Activated naive CD8-positive, alpha-beta T cell treated with anti-CD3 and anti-CD28 coated beads for 36 hours (primary cell): Measurements from ENCODE around the gene ADCY4. TPM values are rescaled to one million over a fixed set of nuclear protein-coding genes. Genes with fewer than 3 reads are reported as not detected.
A peak's percentile ranks its signal among the peaks of the same experiment; 100 is the strongest.

ENCODE experiments used
- DNase-seq: peaks from one replicate; pipeline ENCODE4 v3.0.0; 2021
- H3K27ac Mint-ChIP-seq: one replicate; pipeline ENCODE4 v1.8.0; 2022; ENCODE audit warnings: mild to moderate bottlenecking, moderate library complexity, mixed read lengths
- H3K27me3 Mint-ChIP-seq: one replicate; pipeline ENCODE4 v1.8.0; 2022; ENCODE audit warnings: mild to moderate bottlenecking, mixed read lengths
- H3K36me3 Mint-ChIP-seq: one replicate; pipeline ENCODE4 v1.8.0; 2021; ENCODE audit warnings: mild to moderate bottlenecking, mixed read lengths
- H3K4me1 Mint-ChIP-seq: one replicate; pipeline ENCODE4 v1.8.0; 2021; ENCODE audit warnings: mixed read lengths
- H3K4me3 Mint-ChIP-seq: one replicate; pipeline ENCODE4 v1.8.0; 2022; ENCODE audit warnings: mild to moderate bottlenecking, moderate library complexity, mixed read lengths
- H3K9me3 Mint-ChIP-seq: one replicate; pipeline ENCODE4 v1.8.0; 2022; ENCODE audit warnings: mixed read lengths
- total RNA-seq, 2 experiments: library from RNA; stranded (reverse); gene quantifications; one replicate each; pipeline ENCODE4 v1.2.3, GENCODE V29; 2021

Gene ADCY4
- total RNA-seq, 2 experiments from 2014 or later, result 0.70 to 1.0 TPM

GRCh38 chr14:24369907-24370687 lies 35.2 kb upstream of the ADCY4 start:
- Mint-ChIP-seq H3K36me3 (no peaks in the 10 kb centered on the region), H3K4me1 (peaks cover 25% of the 10 kb centered on the region), H3K4me3 (no peak overlapping the region), H3K27ac (no peak overlapping the region), H3K9me3 (no peaks in the 10 kb centered on the region), H3K27me3 (peaks cover 37% of the 10 kb centered on the region)
- DNase-seq, result no peak

- H3K27ac Mint-ChIP-seq, result no peak overlapping the region
- no peaks in the 10 kb centered on the region for H3K9me3 Mint-ChIP-seq
- no peaks in the 10 kb centered on the region for H3K36me3 Mint-ChIP-seq
- H3K27me3 Mint-ChIP-seq, result peaks cover 40% of the 10 kb centered on the region
- peaks cover 27% of the 10 kb centered on the region for H3K4me1 Mint-ChIP-seq
- no peak for DNase-seq
- H3K4me3 Mint-ChIP-seq, result no peak overlapping the region
Observed at GRCh38 chr14:24369463-24369862, 34.6 kb upstream of the ADCY4 start.

DNA sequence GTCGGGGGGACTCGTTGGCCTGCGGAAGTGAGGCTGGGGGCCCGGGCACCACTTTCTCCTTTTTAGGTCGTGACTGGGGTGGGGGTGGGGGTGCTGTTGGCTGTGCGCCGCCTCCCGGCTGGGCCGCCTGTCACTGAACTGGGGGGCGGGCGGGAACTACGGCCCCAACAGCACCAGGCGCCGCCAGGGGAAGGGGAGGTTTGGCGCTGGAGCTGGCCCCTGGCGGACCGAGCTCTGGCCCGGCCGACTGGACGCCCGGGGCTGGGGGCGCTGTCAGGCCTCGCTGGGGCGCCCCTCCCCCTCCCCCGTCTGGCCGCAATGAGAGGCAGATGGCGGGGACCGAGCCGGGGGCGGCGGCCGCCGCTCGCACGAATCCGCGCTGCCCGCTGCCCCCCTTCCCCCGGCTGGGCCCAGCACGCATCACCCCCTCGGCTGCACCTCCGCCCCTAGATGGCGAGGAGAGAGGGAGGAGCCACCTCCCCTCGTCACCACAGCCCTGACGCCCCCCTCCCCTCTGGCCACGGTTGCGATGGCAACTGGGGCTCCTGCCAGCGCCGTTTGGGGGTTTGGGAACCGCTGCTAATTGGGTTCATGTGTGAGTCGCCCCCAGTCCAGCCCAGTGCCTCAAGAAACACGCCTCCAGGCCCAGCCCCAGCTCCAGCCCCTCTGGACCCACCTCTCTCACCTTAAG lies 33.8 kb upstream of the ADCY4 start:
- peaks cover 27% of the 10 kb centered on the region for H3K4me1 Mint-ChIP-seq
- H3K36me3 Mint-ChIP-seq, result no peaks in the 10 kb centered on the region
- peaks cover 41% of the 10 kb centered on the region for H3K27me3 Mint-ChIP-seq
- H3K27ac Mint-ChIP-seq, result no peak overlapping the region
- peak; percentile 56 for DNase-seq
- H3K4me3 Mint-ChIP-seq, result peak overlapping the region; percentile 53
- H3K9me3 Mint-ChIP-seq, result no peaks in the 10 kb centered on the region

DNA sequence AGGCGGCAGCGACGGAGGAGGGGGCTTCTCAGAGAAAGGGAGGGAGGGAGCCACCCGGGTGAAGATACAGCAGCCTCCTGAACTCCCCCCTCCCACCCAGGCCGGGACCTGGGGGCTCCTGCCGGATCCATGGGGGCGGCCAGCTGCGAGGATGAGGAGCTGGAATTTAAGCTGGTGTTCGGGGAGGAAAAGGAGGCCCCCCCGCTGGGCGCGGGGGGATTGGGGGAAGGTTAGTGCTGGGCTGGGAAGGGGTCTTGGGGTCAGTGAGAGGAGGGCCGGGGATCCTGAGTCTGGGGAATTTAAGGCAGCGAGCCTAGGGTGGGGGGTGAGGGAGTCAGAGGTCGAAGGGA lies 33.3 kb upstream of the ADCY4 start:
- H3K27ac Mint-ChIP-seq, result no peak overlapping the region
- H3K9me3 Mint-ChIP-seq, result no peaks in the 10 kb centered on the region
- no peak for DNase-seq
- H3K4me1 Mint-ChIP-seq, result peaks cover 27% of the 10 kb centered on the region
- peak overlapping the region; percentile 53 for H3K4me3 Mint-ChIP-seq
- H3K36me3 Mint-ChIP-seq, result no peaks in the 10 kb centered on the region
- peaks cover 46% of the 10 kb centered on the region for H3K27me3 Mint-ChIP-seq

DNA sequence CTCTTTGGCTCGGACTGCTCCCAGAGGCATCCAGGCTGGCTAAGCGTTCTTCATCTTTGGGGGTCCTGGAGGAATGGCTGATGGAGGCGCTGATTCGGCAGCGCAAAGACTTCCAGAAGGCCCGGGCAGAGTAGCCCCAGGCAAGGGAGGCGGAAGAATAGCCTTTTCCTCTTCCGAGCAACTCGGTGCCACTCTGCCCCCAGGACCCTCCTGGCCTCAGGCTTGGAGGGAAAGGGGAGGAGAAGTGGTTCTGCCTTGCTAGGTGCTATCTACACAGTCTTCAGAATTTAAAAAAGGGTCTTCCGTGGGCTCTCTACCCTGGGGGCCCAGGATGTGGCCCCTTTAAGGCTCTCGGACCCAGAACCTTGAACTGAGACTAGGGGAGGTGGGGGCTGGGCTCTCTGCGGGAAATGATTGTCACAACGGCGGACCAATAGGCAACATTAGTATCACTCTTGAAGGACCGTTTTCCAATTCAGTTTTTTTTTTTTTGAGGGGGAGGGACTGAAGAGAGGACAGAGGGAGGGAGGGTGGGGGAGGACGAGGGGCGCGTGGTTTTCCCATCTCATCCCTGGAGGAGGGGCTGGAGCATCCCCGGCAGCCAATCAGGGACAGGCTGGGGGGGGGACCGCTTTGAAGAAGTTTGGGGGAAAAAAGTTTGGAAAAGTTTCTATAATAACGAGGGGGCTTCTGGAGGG lies 32.8 kb upstream of the ADCY4 start, which contains the start of gene NFATC4:
NFATC4 (plus strand) TSS at position 671 of the 698 bp plus-strand sequence. CDS start 157 bp downstream, outside the sequence.
- Mint-ChIP-seq H3K36me3 (no peaks in the 10 kb centered on the region), H3K4me1 (peaks cover 27% of the 10 kb centered on the region), H3K4me3 (peak within 1 kb of the TSS; percentile 53), H3K27me3 (peaks cover 50% of the 10 kb centered on the region), H3K9me3 (no peaks in the 10 kb centered on the region), H3K27ac (no peak within 1 kb of the TSS)
- DNase-seq, result no peak

- Mint-ChIP-seq H3K27ac (no peak overlapping the region), H3K4me3 (peak overlapping the region; percentile 52), H3K9me3 (no peaks in the 10 kb centered on the region), H3K36me3 (no peaks in the 10 kb centered on the region), H3K4me1 (peaks cover 27% of the 10 kb centered on the region), H3K27me3 (peaks cover 54% of the 10 kb centered on the region)
- DNase-seq, result peak; percentile 43
Observed at GRCh38 chr14:24366721-24367513, 32.0 kb upstream of the ADCY4 start.

DNA sequence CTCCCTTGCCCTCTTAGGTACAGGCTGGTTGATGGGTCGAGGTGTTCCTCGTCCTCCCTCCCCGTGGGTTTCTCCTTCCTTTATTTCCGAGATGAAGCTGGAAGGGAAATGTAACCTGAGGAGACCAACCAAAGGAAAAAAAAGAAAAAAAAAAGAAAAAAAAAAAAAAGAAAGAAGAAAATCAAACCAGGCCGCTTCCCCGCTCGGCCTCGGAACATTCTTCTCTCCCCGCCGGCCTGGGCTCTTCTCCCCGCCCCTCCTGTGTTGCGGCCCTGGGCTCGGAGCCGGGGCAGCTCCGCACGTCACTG lies 31.5 kb upstream of the ADCY4 start:
- Mint-ChIP-seq H3K27ac (no peak overlapping the region), H3K4me1 (peaks cover 27% of the 10 kb centered on the region), H3K36me3 (no peaks in the 10 kb centered on the region), H3K27me3 (peaks cover 59% of the 10 kb centered on the region), H3K9me3 (no peaks in the 10 kb centered on the region), H3K4me3 (peak overlapping the region; percentile 25)
- no peak for DNase-seq

DNA sequence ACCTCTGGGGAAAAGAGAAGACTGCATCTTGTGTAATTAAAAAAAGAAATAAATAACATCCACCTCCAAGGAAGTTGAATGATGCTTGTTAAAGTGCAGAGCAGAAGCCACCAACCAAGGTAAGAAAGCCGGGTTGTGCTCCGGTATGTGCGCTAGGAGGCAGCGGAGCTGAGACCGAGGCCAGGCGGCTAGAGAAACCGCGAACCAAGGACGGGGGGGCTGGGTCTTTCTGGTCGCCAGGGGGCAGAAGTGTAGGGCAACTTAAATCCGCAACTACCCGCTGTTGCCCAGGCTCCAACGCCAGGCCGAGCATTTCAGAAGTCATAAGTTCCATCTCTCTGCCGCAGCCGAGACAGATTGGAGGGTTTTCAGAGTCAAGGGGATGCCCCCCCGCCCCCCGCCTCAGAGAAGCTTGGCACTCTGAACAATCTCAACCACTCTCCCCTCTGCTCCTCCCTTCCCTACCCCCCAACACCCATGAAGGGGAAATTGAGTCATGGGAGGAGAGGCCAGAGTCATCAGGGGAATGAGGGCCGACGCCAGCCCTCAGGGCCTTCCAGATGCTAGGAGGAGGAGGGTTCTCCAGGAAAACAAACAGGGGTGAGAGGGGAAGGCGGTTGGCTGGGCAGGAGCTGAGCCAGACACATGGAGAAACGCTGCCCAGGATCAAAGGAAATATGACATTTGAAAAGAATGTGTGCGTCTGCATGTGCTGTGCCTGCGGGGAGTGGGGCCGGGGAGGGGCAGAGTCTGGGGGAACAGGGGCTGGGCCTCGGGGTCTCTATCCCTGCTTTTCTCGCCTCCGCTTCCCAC lies 30.9 kb upstream of the ADCY4 start:
- Mint-ChIP-seq H3K27ac (peak overlapping the region; percentile 0), H3K4me1 (peaks cover 27% of the 10 kb centered on the region), H3K27me3 (peaks cover 61% of the 10 kb centered on the region), H3K36me3 (no peaks in the 10 kb centered on the region), H3K4me3 (peak overlapping the region; percentile 67), H3K9me3 (no peaks in the 10 kb centered on the region)
- peak; percentile 78 for DNase-seq

GRCh38 chr14:24364841-24365240 lies 30.0 kb upstream of the ADCY4 start:
- H3K27me3 Mint-ChIP-seq, result peaks cover 61% of the 10 kb centered on the region
- no peak overlapping the region for H3K4me3 Mint-ChIP-seq
- no peak for DNase-seq
- H3K9me3 Mint-ChIP-seq, result no peaks in the 10 kb centered on the region
- H3K4me1 Mint-ChIP-seq, result peaks cover 27% of the 10 kb centered on the region
- no peak overlapping the region for H3K27ac Mint-ChIP-seq
- H3K36me3 Mint-ChIP-seq, result no peaks in the 10 kb centered on the region

DNA sequence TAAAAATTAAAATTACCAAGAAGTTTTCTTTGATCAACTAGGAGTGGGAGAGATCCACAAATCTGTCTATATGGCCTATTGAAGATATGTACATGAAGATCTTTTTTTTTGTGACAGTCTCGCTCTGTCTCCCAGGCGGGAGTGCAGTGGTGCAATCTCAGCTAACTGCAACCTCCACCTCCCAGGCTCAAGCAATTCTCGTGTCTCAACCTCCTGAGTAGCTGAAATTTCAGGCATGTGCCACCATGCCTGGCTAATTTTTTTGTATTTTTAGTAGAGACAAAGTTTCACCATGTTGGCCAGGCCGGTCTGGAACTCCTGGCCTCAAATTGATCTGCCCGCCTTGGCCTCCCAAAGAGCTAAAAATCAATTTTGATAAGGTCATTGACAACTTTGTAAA lies 28.5 kb upstream of the ADCY4 start:
- H3K27me3 Mint-ChIP-seq, result peaks cover 54% of the 10 kb centered on the region

GRCh38 chr14:24362241-24362960 lies 27.5 kb upstream of the ADCY4 start:
- DNase-seq, result no peak
- H3K27me3 Mint-ChIP-seq, result peaks cover 44% of the 10 kb centered on the region
- H3K9me3 Mint-ChIP-seq, result no peaks in the 10 kb centered on the region
- H3K4me1 Mint-ChIP-seq, result peaks cover 19% of the 10 kb centered on the region
- no peak overlapping the region for H3K4me3 Mint-ChIP-seq
- H3K27ac Mint-ChIP-seq, result no peak overlapping the region
- no peaks in the 10 kb centered on the region for H3K36me3 Mint-ChIP-seq

More for the DNA sequence above, 28.5 kb upstream of the ADCY4 start:
- no peak for DNase-seq
- Mint-ChIP-seq H3K27ac (no peak overlapping the region), H3K4me3 (no peak overlapping the region), H3K9me3 (no peaks in the 10 kb centered on the region), H3K36me3 (no peaks in the 10 kb centered on the region), H3K4me1 (peaks cover 24% of the 10 kb centered on the region)

DNA sequence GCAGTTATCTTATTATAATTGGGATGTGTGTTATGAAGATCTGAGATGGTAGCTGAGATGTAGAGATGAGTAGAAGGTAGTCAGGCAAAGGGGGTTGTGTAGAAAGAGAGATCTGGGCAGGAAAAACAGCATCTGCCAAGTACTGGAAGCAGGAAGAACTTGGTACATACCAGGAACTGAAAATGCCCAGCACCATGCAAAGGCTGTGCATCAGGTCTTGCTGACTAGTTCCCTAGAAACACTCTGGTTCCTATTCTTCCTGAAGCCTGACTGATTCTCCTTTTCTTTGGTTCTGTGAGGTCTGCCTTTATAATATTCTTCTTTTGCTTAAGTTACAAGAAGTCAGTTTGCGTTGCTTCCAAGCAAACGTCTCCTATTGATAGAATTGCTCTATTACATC lies 26.5 kb upstream of the ADCY4 start:
- H3K4me1 Mint-ChIP-seq, result peaks cover 13% of the 10 kb centered on the region
- no peak overlapping the region for H3K27ac Mint-ChIP-seq
- H3K27me3 Mint-ChIP-seq, result peaks cover 36% of the 10 kb centered on the region
- H3K36me3 Mint-ChIP-seq, result no peaks in the 10 kb centered on the region
- DNase-seq, result no peak
- H3K9me3 Mint-ChIP-seq, result no peaks in the 10 kb centered on the region
- H3K4me3 Mint-ChIP-seq, result no peak overlapping the region

DNA sequence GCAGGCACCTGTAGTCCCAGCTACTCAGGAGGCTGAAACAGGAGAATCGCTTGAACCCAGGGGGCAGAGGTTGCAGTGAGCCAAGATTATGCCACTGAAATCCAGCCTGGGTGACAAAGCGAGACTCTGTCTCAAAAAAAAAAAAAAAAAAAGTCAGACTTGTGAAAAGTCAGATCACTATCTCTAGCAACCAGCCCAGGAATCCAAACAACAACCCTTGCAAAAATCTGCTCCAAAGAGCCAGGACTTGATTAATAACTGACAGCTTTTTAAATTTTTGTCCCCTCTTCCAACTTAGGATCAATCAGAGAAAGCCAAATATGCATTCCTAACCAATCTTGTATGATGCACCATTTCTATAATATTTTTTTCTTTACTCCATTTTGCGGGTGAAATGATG lies 25.4 kb upstream of the ADCY4 start:
- peaks cover 26% of the 10 kb centered on the region for H3K27me3 Mint-ChIP-seq
- DNase-seq, result no peak
- no peak overlapping the region for H3K27ac Mint-ChIP-seq
- no peaks in the 10 kb centered on the region for H3K9me3 Mint-ChIP-seq
- H3K4me3 Mint-ChIP-seq, result no peak overlapping the region
- peaks cover 4% of the 10 kb centered on the region for H3K4me1 Mint-ChIP-seq
- no peaks in the 10 kb centered on the region for H3K36me3 Mint-ChIP-seq

- no peaks in the 10 kb centered on the region for H3K9me3 Mint-ChIP-seq
- no peaks in the 10 kb centered on the region for H3K4me1 Mint-ChIP-seq
- no peak overlapping the region for H3K27ac Mint-ChIP-seq
Observed at GRCh38 chr14:24356208-24356607, 21.3 kb upstream of the ADCY4 start.

More at GRCh38 chr14:24356208-24356607, 21.3 kb upstream of the ADCY4 start:
- H3K4me3 Mint-ChIP-seq, result no peak overlapping the region
- H3K27me3 Mint-ChIP-seq, result peaks cover 17% of the 10 kb centered on the region
- no peak for DNase-seq
- no peaks in the 10 kb centered on the region for H3K36me3 Mint-ChIP-seq
